IMR-90 (cell line): Measurements from ENCODE around the gene SMC1B. TPM values are rescaled to one million over a fixed set of nuclear protein-coding genes. Genes with fewer than 3 reads are reported as not detected.

Source experiments
- ATAC-seq: fragments of 200-7000 bp; cut with Tn5 transposase; 2 replicates; pipeline ENCODE4 v1.9.1; 2020; ENCODE audit warnings: low read depth, mild to moderate bottlenecking, moderate library complexity
- BruUV-seq: library from RNA; stranded (reverse); fragments of 400-500 nt; replicated peaks from 2 replicates; lab custom pipeline; 2021; lab: Mats Ljungman, UMichigan
- CTCF ChIA-PET: fragments of 300-600 bp; formaldehyde crosslinking; extraction: SDS; loops from one replicate; lab custom pipeline; 2021; ENCODE audit warnings: antibody characterized with exemption; lab: Yijun Ruan, JAX
- POLR2A ChIA-PET: fragments of 300-600 bp; sonication (Branson Sonifier 250); formaldehyde crosslinking; loops from one replicate; lab custom pipeline; 2022; ENCODE audit warnings: antibody characterized with exemption; ENCODE audit not compliant: unreplicated experiment; lab: Charles Lee
- DNase-seq: peaks from one replicate; pipeline ENCODE4 v3.0.0; 2013
- H2AFZ ChIP-seq: replicated peaks from 2 replicates; pipeline ENCODE3; 2013; ENCODE audit warnings: low read length, mild to moderate bottlenecking; ENCODE audit not compliant: poor library complexity
- H2AK5ac ChIP-seq: 2 replicates; pipeline ENCODE4 v1.6.1; 2013; ENCODE audit warnings: low read depth, low read length, inconsistent platforms
- H2AK9ac ChIP-seq: replicated peaks from 2 replicates; pipeline ENCODE3; 2013; ENCODE audit warnings: mild to moderate bottlenecking, low read depth, low read length, moderate library complexity; ENCODE audit not compliant: poor library complexity
- H2BK120ac ChIP-seq: 2 replicates; pipeline ENCODE4 v1.6.1; 2013; ENCODE audit warnings: low read depth, low read length, inconsistent platforms
- H2BK15ac ChIP-seq: 3 replicates; pipeline ENCODE4 v1.6.1; 2013; ENCODE audit warnings: low read depth, low read length, inconsistent platforms
- H2BK20ac ChIP-seq: 2 replicates; pipeline ENCODE4 v1.6.1; 2013; ENCODE audit warnings: low read depth, mild to moderate bottlenecking, inconsistent platforms, low read length, moderate library complexity
- H2BK5ac ChIP-seq: 2 replicates; pipeline ENCODE4 v1.6.1; 2013; ENCODE audit warnings: mild to moderate bottlenecking, low read depth, low read length, inconsistent platforms; ENCODE audit not compliant: poor library complexity, severe bottlenecking
- H3K14ac ChIP-seq: replicated peaks from 2 replicates; pipeline ENCODE4 v1.6.1; 2013; ENCODE audit warnings: low read depth, low read length, inconsistent platforms
- H3K18ac ChIP-seq: 2 replicates; pipeline ENCODE4 v1.6.1; 2013; ENCODE audit warnings: low read depth, low read length, control low read depth
- H3K23ac ChIP-seq: 2 replicates; pipeline ENCODE4 v1.6.1; 2013; ENCODE audit warnings: low read depth, low read length, inconsistent platforms
- H3K27ac ChIP-seq: 2 replicates; pipeline ENCODE4 v1.5.1; 2013; ENCODE audit warnings: mild to moderate bottlenecking, control low read depth, low read length; ENCODE audit not compliant: insufficient read depth
- H3K27me3 ChIP-seq: 2 replicates; pipeline ENCODE4 v1.6.1; 2013; ENCODE audit warnings: low read length; ENCODE audit not compliant: control insufficient read depth, insufficient read depth
- H3K36me3 ChIP-seq: 2 replicates; pipeline ENCODE4 v1.6.1; 2013; ENCODE audit warnings: low read length, mixed read lengths; ENCODE audit not compliant: control insufficient read depth, insufficient read depth
- H3K4ac ChIP-seq: 2 replicates; pipeline ENCODE4 v1.6.1; 2013; ENCODE audit warnings: low read depth, low read length, inconsistent platforms
- H3K4me1 ChIP-seq: 2 replicates; pipeline ENCODE4 v1.6.1; 2013; ENCODE audit warnings: low read length, mixed read lengths; ENCODE audit not compliant: control insufficient read depth, insufficient read depth
- H3K4me2 ChIP-seq: 2 replicates; pipeline ENCODE4 v1.6.1; 2013; ENCODE audit warnings: low read depth, mild to moderate bottlenecking, control low read depth, low read length, moderate library complexity
- H3K4me3 ChIP-seq: 2 replicates; pipeline ENCODE4 v1.5.1; 2013; ENCODE audit warnings: low read depth, mild to moderate bottlenecking, control low read depth, low read length, moderate library complexity; ENCODE audit not compliant: insufficient read depth
- H3K56ac ChIP-seq: 2 replicates; pipeline ENCODE4 v1.6.1; 2013; ENCODE audit warnings: low read length, inconsistent platforms; ENCODE audit not compliant: insufficient read depth; ENCODE audit errors: extremely low read depth
- H3K79me1 ChIP-seq, 2 experiments: 2 replicates each; pipeline ENCODE4 v1.6.1; 2013; ENCODE audit warnings: low read length in 2 of 2, inconsistent platforms in 1 of 2, low read depth in 1 of 2
- H3K9ac ChIP-seq: 2 replicates; pipeline ENCODE4 v1.6.1; 2013; ENCODE audit warnings: low read depth, low read length, control low read depth
- H3K9me1 ChIP-seq: 2 replicates; pipeline ENCODE4 v1.6.1; 2013; ENCODE audit warnings: low read length, inconsistent platforms; ENCODE audit not compliant: insufficient read depth
- H3K9me3 ChIP-seq: 2 replicates; pipeline ENCODE4 v1.6.1; 2013; ENCODE audit warnings: low read length; ENCODE audit not compliant: control insufficient read depth, insufficient read depth
- H4K20me1 ChIP-seq: 2 replicates; pipeline ENCODE4 v1.6.1; 2013; ENCODE audit warnings: low read length, inconsistent platforms; ENCODE audit not compliant: insufficient read depth
- H4K5ac ChIP-seq: 2 replicates; pipeline ENCODE4 v1.6.1; 2013; ENCODE audit warnings: mild to moderate bottlenecking, low read depth, low read length, control low read depth
- H4K8ac ChIP-seq, 2 experiments: 2 replicates each; pipeline ENCODE4 v1.6.1; 2013; ENCODE audit warnings: low read depth in 2 of 2, low read length in 2 of 2, control low read depth in 1 of 2, inconsistent platforms in 1 of 2
- H4K91ac ChIP-seq: 2 replicates; pipeline ENCODE4 v1.6.1; 2013; ENCODE audit warnings: low read depth, low read length, inconsistent platforms; ENCODE audit not compliant: insufficient read depth
- CHD1 ChIP-seq: IDR thresholded peaks from 2 replicates; pipeline ENCODE4 v1.6.1; 2012; ENCODE audit warnings: low read depth, low read length, improper control_type of control experiment
- CTCF ChIP-seq: conservative IDR thresholded peaks from 2 replicates; pipeline ENCODE4 v1.5.1; 2012; ENCODE audit warnings: mild to moderate bottlenecking, low read depth, low read length, improper control_type of control experiment
- FOS ChIP-seq: fragments of 150-350 bp; IDR thresholded peaks from 2 replicates; pipeline ENCODE4 v1.6.1; 2016; ENCODE audit warnings: low read depth, low read length
- MAFK ChIP-seq: IDR thresholded peaks from 2 replicates; pipeline ENCODE4 v1.6.1; 2012; ENCODE audit warnings: low read depth, low read length, improper control_type of control experiment
- MAZ ChIP-seq: IDR thresholded peaks from 2 replicates; pipeline ENCODE4 v1.6.1; 2012; ENCODE audit warnings: low read depth, mild to moderate bottlenecking, low read length, improper control_type of control experiment, moderate library complexity, borderline replicate concordance
- MXI1 ChIP-seq: IDR thresholded peaks from 2 replicates; pipeline ENCODE4 v1.6.1; 2012; ENCODE audit warnings: low read depth, mild to moderate bottlenecking, low read length, moderate library complexity, borderline replicate concordance
- NFE2L2 ChIP-seq: fragments of 150-350 bp; IDR thresholded peaks from 2 replicates; pipeline ENCODE4 v1.6.1; 2016; ENCODE audit warnings: low read depth, mild to moderate bottlenecking, low read length
- POLR2A ChIP-seq: IDR thresholded peaks from 2 replicates; pipeline ENCODE4 v1.6.1; 2012; ENCODE audit warnings: mild to moderate bottlenecking, low read depth, low read length
- RAD21 ChIP-seq: IDR thresholded peaks from 2 replicates; pipeline ENCODE4 v1.6.1; 2012; ENCODE audit warnings: low read length, improper control_type of control experiment
- RCOR1 ChIP-seq: IDR thresholded peaks from 2 replicates; pipeline ENCODE4 v1.6.1; 2012; ENCODE audit warnings: mild to moderate bottlenecking, low read length, improper control_type of control experiment; ENCODE audit not compliant: insufficient replicate concordance
- SMC3 ChIP-seq: fragments of 150-350 bp; IDR thresholded peaks from 2 replicates; pipeline ENCODE4 v1.6.1; 2016; ENCODE audit warnings: low read depth, mild to moderate bottlenecking, antibody characterized with exemption, low read length, moderate library complexity
- USF2 ChIP-seq: fragments of 150-350 bp; IDR thresholded peaks from 2 replicates; pipeline ENCODE4 v1.6.1; 2017; ENCODE audit warnings: mild to moderate bottlenecking, antibody characterized with exemption, low read length, low read depth
- WGBS, 2 experiments: methylation state at CpG; one replicate each; pipeline versions ENCODE4 v1.1.5 to v1.1.7; 2013; ENCODE audit warnings: missing lambda C conversion rate in 2 of 2; ENCODE audit not compliant: insufficient read length in 1 of 2; ENCODE audit errors: extremely low coverage in 2 of 2; 5-methylcytosine and 5-hydroxymethylcytosine counted together
- dilution Hi-C: fragments of 300-500 bp; cut with HindIII; formaldehyde crosslinking; loops from one replicate; pipeline ENCODE4 v1.14.3; 2018; ENCODE audit warnings: low sequenced_read_pairs; ENCODE audit not compliant: unreplicated experiment
- in situ Hi-C: fragments of 300-500 bp; cut with MboI; formaldehyde crosslinking; loops from 3 replicates; pipeline ENCODE4 v1.14.3; 2019; ENCODE audit warnings: low sequenced_read_pairs, inconsistent platforms, mixed read lengths
- intact Hi-C: fragments of 100-400 bp; cut with micrococcal nuclease; formaldehyde crosslinking; loops from 2 replicates; pipeline ENCODE4 v1.10.0; 2022
- polyA plus RNA-seq, 3 experiments: library from polyadenylated mRNA; depleted of rRNA; stranded (reverse); fragments of >200 nt; gene quantifications; 2 replicates each; pipeline ENCODE4 v1.2.3, GENCODE V29; 2012; ENCODE audit warnings: low replicate concordance in 1 of 3
- total RNA-seq: library from RNA; depleted of rRNA; stranded (reverse); fragments of >200 nt; gene quantifications from 2 replicates; pipeline ENCODE4 v1.2.3, GENCODE V29; 2012

The SMC1B gene
- total and polyA plus RNA-seq, 2 of the 4 experiments (the other 2 are of a cell fraction), result not detected

GRCh38 chr22:45353786-45354185 is 59.6 kb downstream of the SMC1B start:
- TF ChIP-seq MAZ, result no peak
- no peak for TF ChIP-seq POLR2A
- TF ChIP-seq MXI1, result no peak
- no peak for TF ChIP-seq NFE2L2
- no peak for TF ChIP-seq CTCF
- TF ChIP-seq CHD1, result no peak
- no peak for TF ChIP-seq RCOR1
- TF ChIP-seq FOS, result no peak
- TF ChIP-seq MAFK, result no peak
- no peak for TF ChIP-seq RAD21
- no peak for TF ChIP-seq SMC3
- no peak for TF ChIP-seq USF2
- Histone ChIP-seq H4K20me1 (no peaks in the 10 kb centered on the region), H2AK9ac (no peak overlapping the region), H3K9ac (no peak overlapping the region), H2BK120ac (no peak overlapping the region), H3K23ac (no peak overlapping the region), H3K18ac (no peak overlapping the region), H3K4me1 (no peaks in the 10 kb centered on the region), H3K27ac (no peak overlapping the region), H3K36me3 (no peaks in the 10 kb centered on the region), H3K4me3 (no peak overlapping the region), H3K27me3 (no peaks in the 10 kb centered on the region), H3K56ac (no peak overlapping the region), H4K8ac (no peak overlapping the region), H2BK15ac (no peak overlapping the region), H2BK20ac (no peak overlapping the region), H4K91ac (no peak overlapping the region), H3K14ac (no peak overlapping the region), H2AFZ (no peak overlapping the region), H3K9me3 (no peaks in the 10 kb centered on the region), H3K9me1 (peaks cover 4% of the 10 kb centered on the region; the same call in 1 of the 2 replicates), H2BK5ac (no peak overlapping the region), H3K4me2 (no peak overlapping the region), H3K79me1 (no peaks in the 10 kb centered on the region), H2AK5ac (no peak overlapping the region), H4K5ac (no peak overlapping the region), H3K4ac (no peak overlapping the region)
- POLR2A ChIA-PET, result no interaction called here
- dilution Hi-C loops, result no loop called here
- ATAC-seq (no peak), DNase-seq (no peak)
- CTCF ChIA-PET, result no interaction called here
- no TSS peak for BruUV-seq
- intact Hi-C loops, result no loop called here
- WGBS, 2 experiments, result no CpG with 5 or more reads among the region's 5 CpGs
- in situ Hi-C loops, result no loop called here
